ENCODE measurements around the gene NASP. TPM values are rescaled to one million over a fixed set of nuclear protein-coding genes. Genes with fewer than 3 reads are reported as not detected.

The NASP gene
- total RNA-seq, 1 donor from 2014 or later = 55.9 TPM

DNA sequence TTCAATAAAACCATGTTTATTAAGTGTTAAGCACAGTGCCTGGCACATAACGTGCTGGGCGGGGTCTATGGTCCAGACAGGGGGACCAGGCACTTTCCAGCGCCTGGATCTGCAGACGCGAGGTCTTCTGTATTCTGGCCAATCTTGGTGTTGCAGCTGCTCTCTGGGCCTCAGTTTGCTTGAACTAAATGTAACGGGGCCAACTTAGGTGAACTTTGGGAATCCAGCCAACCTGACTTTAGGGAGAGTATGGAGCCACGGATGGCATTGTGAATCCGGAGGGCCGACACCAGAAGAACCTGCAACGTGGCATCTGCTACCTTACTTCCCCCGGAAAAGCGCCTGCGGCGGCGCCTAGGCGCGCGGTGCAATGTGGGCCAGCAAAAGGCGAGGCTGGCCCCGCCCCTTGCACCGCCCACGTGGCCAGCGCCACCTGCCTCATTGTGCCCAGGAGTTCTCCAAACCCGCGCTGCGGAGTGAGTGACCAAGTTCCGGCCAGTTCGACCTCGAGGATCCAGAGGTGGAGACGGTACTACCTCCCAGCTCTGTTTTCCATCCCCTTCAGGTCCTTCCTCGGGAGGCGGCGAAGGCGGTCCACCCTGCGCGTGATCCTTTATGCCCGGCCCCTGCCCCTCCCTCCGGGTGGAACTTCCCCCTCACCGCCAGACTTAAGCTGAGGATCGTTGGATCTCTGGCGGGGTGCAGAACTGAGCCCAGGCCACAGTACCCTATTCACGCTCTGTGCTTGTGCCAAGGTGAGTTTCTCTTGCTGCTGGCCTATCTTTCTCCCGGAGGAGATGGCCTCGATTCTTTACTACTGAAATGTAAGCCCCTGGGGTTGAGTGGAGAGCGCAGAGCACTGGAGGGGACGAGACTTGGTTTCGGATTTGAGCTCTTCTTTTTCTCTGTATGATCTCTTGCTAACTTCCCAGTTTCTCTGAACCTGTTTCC, 33.2 kb upstream of the NASP start, which contains the start of gene AKR1A1:
AKR1A1 (plus strand) TSS at position 426 of the 951 bp plus-strand sequence. CDS start 10,969 bp downstream, outside the sequence.
- H3K36me3 Mint-ChIP-seq (ENCODE audit: low read depth, unreplicated experiment) = peaks cover 3% of the 10 kb centered on the region
- H3K27ac Mint-ChIP-seq (ENCODE audit: unreplicated experiment) = peak within 1 kb of the TSS; percentile 96
- peak; percentile 71 for DNase-seq (ENCODE audit: low read depth)
- peaks cover 9% of the 10 kb centered on the region for H3K4me1 Mint-ChIP-seq (ENCODE audit: low read depth, unreplicated experiment)
- peak within 1 kb of the TSS; percentile 86 for H3K4me2 ChIP-seq (ENCODE audit: low read length)
- peak within 1 kb of the TSS; percentile 77 for H3K27ac ChIP-seq (ENCODE audit: low read depth, low read length)
- H3K27me3 Mint-ChIP-seq (ENCODE audit: low read depth, unreplicated experiment) = no peaks in the 10 kb centered on the region
- H3K4me1 ChIP-seq (ENCODE audit: insufficient read depth, low read length) = peaks cover 13% of the 10 kb centered on the region
- H3K9me3 ChIP-seq (ENCODE audit: insufficient read depth, low read depth, low read length) = no peaks in the 10 kb centered on the region
- peaks cover 23% of the 10 kb centered on the region for H4K20me1 ChIP-seq (ENCODE audit: insufficient read depth, low read length)
- TF ChIP-seq, protein P1, sequence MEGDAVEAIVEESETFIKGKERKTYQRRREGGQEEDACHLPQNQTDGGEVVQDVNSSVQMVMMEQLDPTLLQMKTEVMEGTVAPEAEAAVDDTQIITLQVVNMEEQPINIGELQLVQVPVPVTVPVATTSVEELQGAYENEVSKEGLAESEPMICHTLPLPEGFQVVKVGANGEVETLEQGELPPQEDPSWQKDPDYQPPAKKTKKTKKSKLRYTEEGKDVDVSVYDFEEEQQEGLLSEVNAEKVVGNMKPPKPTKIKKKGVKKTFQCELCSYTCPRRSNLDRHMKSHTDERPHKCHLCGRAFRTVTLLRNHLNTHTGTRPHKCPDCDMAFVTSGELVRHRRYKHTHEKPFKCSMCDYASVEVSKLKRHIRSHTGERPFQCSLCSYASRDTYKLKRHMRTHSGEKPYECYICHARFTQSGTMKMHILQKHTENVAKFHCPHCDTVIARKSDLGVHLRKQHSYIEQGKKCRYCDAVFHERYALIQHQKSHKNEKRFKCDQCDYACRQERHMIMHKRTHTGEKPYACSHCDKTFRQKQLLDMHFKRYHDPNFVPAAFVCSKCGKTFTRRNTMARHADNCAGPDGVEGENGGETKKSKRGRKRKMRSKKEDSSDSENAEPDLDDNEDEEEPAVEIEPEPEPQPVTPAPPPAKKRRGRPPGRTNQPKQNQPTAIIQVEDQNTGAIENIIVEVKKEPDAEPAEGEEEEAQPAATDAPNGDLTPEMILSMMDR (IDR thresholded peaks at IDR 0.05; ENCODE audit: insufficient read depth, low read depth, low read length) = no peak
- no peak for TF ChIP-seq EZH2 (IDR thresholded peaks at IDR 0.05; ENCODE audit: insufficient read depth, low read length)
- no peaks in the 10 kb centered on the region for H3K9me3 Mint-ChIP-seq (ENCODE audit: unreplicated experiment)
- H3K4me3 ChIP-seq (ENCODE audit: insufficient read depth, low read depth, low read length) = peak within 1 kb of the TSS; percentile 92
- H3K27me3 ChIP-seq (ENCODE audit: insufficient read depth, low read length) = no peaks in the 10 kb centered on the region
- peak within 1 kb of the TSS; percentile 91 for H2AFZ ChIP-seq (ENCODE audit: low read depth, low read length)
- peak within 1 kb of the TSS; percentile 98 for H3K4me3 Mint-ChIP-seq (ENCODE audit: unreplicated experiment)
- no peak for FAIRE-seq
- H3K9ac ChIP-seq (ENCODE audit: low read length) = peak within 1 kb of the TSS; percentile 87
- peaks cover 47% of the 10 kb centered on the region for H3K79me2 ChIP-seq (ENCODE audit: insufficient read depth, low read length)
- peaks cover 4% of the 10 kb centered on the region for H3K36me3 ChIP-seq (ENCODE audit: insufficient read depth, low read length)

DNA sequence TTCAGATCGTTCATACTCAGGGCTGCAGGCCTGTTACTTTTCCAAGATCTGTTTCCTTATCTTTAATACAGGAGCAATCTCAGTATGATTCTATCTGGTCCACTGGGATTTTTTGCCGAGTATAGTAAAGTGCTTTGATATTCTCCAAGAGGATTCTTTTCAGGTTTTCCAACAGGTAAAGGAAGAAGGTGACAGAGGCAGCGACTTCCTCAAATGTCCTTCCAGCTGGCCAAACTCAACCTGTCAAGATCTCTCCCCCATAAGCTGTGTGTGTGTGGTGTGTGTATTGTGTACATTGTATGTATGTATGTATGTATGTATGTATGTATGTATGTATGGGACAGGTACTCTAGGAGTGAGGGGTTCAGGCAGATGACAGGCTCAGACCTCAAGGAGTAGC, 32.2 kb upstream of the NASP start:
- Mint-ChIP-seq H3K27me3 (ENCODE audit: low read depth, unreplicated experiment) (no peaks in the 10 kb centered on the region), H3K4me1 (ENCODE audit: low read depth, unreplicated experiment) (peaks cover 9% of the 10 kb centered on the region), H3K9me3 (ENCODE audit: unreplicated experiment) (no peaks in the 10 kb centered on the region), H3K4me3 (ENCODE audit: unreplicated experiment) (peak overlapping the region; percentile 98), H3K27ac (ENCODE audit: unreplicated experiment) (no peak overlapping the region), H3K36me3 (ENCODE audit: low read depth, unreplicated experiment) (peaks cover 3% of the 10 kb centered on the region)
- Histone ChIP-seq H3K9me3 (ENCODE audit: insufficient read depth, low read depth, low read length) (no peaks in the 10 kb centered on the region), H3K9ac (ENCODE audit: low read length) (peak overlapping the region; percentile 87), H3K27me3 (ENCODE audit: insufficient read depth, low read length) (no peaks in the 10 kb centered on the region), H3K4me1 (ENCODE audit: insufficient read depth, low read length) (peaks cover 13% of the 10 kb centered on the region), H3K36me3 (ENCODE audit: insufficient read depth, low read length) (peaks cover 8% of the 10 kb centered on the region), H2AFZ (ENCODE audit: low read depth, low read length) (no peak overlapping the region), H4K20me1 (ENCODE audit: insufficient read depth, low read length) (peaks cover 28% of the 10 kb centered on the region), H3K4me2 (ENCODE audit: low read length) (peak overlapping the region; percentile 86), H3K79me2 (ENCODE audit: insufficient read depth, low read length) (peaks cover 51% of the 10 kb centered on the region), H3K27ac (ENCODE audit: low read depth, low read length) (no peak overlapping the region), H3K4me3 (ENCODE audit: insufficient read depth, low read depth, low read length) (peak overlapping the region; percentile 92)
- no peak for FAIRE-seq
- DNase-seq (ENCODE audit: low read depth) = no peak
- TF ChIP-seq EZH2 (IDR thresholded peaks at IDR 0.05; ENCODE audit: insufficient read depth, low read length) = no peak
- TF ChIP-seq, protein P1 (IDR thresholded peaks at IDR 0.05; ENCODE audit: insufficient read depth, low read depth, low read length) = no peak

Measured in astrocyte (in vitro differentiated cells and primary cell).